ENCODE data around the gene CLEC2D. TPM values are rescaled to one million over a fixed set of nuclear protein-coding genes. Genes with fewer than 3 reads are reported as not detected.
"Not testable (repeated sequence)": the region's sequence is repeated elsewhere in the genome, so short reads cannot be mapped to it uniquely, and the experiment has no call there.

Gene CLEC2D
- total RNA-seq, 1 donor from 2014 or later, result 2.2 TPM

- peak; percentile 15 for DNase-seq (ENCODE audit: low read depth)
Observed at GRCh38 chr12:9699898-9700605, 30.5 kb downstream of the CLEC2D start.

GRCh38 chr12:9700606-9700956 is 31.1 kb downstream of the CLEC2D start:
- DNase-seq (ENCODE audit: low read depth), result no peak

DNA sequence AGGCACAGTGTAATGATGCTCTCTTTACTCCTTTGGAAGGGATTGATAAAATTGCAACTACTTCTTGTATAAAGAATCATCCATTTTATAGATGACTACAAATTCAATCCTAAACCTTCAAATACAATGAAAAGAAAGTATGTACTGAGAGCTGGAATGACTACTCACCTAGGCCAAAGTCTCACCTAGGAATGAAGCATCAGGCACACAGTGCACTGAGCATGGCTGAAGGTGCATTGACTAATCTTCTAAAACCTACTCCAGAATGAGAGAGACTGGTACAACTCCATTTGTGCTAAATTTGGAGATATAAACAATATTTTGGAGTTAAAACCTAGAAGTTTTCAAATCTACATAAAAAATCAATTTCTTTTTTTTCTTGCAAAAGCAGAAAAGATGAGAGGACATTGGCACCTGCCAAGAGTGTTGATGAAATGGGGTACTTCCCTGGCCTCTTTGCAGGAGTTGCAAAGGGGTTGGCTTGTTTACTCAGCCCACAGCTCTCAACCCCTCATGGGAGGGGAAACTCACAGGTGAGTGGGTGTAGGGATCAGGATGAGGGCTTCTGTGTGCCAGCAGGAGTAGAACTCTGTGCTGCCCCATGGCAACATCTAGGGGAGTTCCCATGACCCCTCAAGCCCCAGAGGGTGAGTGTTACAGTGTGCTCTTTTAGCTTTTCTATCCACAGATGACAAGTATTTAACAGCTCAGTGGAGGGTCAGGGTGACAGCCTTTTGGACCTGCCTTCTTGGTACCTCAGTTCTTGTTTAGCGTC is 32.1 kb downstream of the CLEC2D start:
- DNase-seq (ENCODE audit: low read depth), result no peak

GRCh38 chr12:9702255-9702654 is 32.7 kb downstream of the CLEC2D start:
- no peak for DNase-seq (ENCODE audit: low read depth)

DNA sequence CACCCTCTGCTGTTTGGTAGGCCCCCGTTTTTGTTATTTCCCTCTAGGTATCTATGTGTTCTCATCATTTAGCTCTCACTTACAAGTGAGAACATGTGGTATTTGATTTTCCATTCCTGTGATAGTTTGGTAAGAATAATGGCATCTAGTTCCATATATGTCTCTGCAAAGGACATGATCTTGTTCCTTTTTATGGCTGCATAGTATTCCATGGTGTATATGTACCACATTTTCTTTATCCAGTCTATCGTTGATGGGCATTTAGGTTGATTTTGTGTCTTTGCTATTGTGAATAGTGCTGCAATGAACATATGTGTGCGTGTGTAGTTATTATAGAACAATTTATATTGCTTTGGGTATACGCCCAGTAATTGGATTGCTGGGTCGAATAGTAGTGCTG is 35.0 kb downstream of the CLEC2D start:
- not testable (repeated sequence) for DNase-seq (ENCODE audit: low read depth)

DNA sequence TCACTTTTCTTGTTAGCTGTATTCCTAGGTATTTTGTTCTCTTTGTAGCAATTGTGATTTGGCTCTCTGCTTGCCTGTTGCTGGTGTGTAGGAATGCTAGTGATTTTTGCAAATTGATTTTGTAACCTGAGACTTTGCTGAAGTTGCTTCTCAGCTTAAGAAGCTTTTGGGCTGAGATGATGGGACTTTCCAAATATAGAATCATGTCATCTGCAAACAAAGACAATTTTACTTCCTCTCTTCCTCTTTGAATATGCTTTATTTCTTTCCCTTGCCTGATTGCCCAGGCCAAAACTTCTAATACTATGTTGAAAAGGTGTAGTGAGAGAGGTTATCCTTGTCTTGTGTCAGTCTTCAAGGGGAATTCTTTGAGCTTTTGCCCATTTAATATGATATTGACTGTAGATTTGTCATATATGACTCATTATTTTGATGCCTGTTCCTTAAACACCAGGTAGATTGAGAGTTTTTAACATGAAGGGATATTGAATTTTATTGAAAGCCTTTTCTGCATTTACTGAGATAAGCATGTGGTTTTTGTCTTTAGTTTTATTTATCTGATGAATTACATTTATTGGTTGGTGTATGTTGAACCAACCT is 36.7 kb downstream of the CLEC2D start:
- no peak for DNase-seq (ENCODE audit: low read depth)

DNA sequence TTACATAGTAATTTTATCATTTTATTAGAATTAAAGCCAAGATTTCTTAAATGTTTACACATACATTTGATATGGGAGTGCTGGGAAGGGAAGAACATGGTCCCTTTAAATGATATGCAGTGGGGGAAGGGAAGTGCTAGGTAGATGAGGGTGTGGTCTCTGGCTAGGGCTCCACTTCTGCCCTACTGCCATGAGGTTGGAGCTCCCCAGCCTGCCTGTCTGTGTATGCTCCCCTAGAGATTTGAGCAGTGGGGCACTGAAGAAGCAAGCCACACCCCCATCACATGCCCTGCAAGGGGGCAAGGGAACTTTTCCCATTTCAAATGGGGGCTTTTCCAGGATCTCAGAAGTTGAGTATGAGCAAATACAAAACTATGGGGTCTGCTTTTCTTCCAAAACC is 37.8 kb downstream of the CLEC2D start:
- no peak for DNase-seq (ENCODE audit: low read depth)

GRCh38 chr12:9707864-9708808 is 38.6 kb downstream of the CLEC2D start:
- DNase-seq (ENCODE audit: low read depth), result peak; percentile 51

GRCh38 chr12:9708853-9709252 is 39.3 kb downstream of the CLEC2D start:
- no peak for DNase-seq (ENCODE audit: low read depth)

- no peak for DNase-seq (ENCODE audit: low read depth)
Observed at GRCh38 chr12:9710584-9711375, 41.3 kb downstream of the CLEC2D start.

- DNase-seq (ENCODE audit: low read depth), result peak; percentile 71
Observed at GRCh38 chr12:9711664-9712063, 42.2 kb downstream of the CLEC2D start.

- DNase-seq (ENCODE audit: low read depth), result peak; percentile 4
Observed at GRCh38 chr12:9713032-9713558, 43.6 kb downstream of the CLEC2D start.

DNA sequence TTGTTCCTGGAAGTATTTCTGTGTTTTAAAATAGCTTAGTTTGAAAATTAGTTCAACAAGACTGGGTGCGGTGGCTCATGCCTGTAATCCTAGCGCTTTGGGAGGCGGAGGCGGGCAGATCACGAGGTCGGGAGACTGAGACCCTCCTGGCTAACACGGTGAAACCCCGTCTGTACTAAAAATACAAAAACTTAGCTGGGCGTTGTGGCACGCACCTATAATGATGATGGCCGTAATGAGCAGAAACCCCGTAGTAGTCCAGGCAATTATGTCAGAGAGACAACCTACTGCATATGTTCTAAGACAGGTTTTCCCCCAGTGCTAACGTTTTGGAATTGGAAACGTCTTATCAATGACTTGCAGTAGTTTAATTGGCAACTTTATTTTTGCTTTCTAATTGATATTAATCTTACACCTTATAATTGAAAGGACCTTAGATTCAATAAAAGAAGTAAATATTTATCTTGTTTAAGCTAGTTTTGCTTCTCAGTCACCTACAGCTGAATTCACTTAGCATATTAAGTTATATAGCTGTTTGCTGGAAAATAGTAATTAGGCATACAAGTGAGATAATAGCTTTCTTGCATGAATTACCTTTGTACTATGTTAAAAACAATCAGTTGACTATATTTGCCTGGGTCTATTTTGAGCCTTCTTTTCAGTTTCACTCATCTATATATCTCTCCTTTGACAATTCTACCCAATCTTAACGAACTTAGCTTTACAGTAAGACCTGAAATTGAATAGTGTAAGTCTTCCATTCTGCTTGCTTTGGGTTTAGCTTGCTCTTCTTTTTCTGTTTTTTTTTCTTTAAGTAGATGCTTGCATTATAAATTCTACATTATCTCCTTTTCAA is 47.8 kb downstream of the CLEC2D start:
- no peak for DNase-seq (ENCODE audit: low read depth)

DNA sequence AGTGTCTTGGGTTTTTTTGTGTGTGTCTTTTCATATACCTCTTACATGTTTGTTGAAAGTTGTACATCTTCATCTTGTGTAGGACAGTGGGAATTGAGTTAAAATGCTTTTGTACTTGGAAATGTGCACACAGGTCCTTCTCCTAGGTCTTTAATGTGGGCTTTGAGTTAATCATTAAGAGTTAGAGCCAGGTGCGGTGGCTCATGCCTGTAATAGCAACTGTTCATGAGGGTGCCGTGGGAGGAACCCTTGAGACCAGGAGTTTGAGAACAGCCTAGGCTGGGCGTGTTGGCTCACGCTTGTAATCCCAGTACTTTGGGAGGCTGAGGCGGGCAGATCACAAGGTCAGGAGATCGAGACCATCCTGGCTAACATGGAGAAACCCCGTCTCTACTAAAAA is 49.5 kb downstream of the CLEC2D start:
- DNase-seq (ENCODE audit: low read depth), result peak; percentile 80

DNA sequence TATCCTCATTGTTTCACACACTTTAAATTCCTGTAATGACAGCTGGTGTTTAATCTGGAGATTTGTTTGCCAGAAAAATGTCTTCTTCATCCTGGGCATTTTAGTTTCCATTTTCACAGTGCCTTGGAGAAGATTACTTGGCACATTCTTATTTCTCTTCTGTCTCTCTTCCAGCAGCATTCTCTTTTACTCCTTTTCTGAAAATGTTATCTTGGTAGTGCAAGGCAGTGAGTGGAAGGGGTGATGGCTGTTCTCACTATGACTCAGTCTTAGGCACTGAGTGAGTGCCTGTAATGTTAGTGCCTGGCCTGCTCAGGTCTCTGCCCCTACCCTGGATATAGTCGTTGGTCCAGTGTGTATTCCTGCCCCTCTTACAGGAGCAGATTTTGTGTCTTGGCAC is 50.3 kb downstream of the CLEC2D start:
- DNase-seq (ENCODE audit: low read depth), result no peak

GRCh38 chr12:9721394-9722092 is 52.0 kb downstream of the CLEC2D start:
- DNase-seq (ENCODE audit: low read depth), result peak; percentile 94

DNA sequence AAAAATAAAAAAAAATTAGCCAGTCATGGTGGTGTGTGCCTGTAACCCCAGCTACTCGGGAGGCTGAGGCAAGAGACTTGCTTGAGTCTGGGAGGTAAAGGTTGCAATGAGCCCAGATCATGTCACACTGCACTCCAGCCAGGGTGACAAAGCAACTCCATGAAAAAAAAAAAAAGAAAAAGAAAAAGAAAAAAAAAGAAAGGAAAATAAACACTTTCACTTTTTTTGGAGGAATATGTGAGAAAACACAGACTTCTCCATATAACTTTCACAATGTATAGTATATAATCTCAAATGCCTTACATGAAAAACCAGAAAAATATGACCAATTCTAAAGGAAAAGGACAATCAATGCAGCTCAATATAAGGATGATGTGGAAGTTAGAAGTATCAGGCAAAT is 54.5 kb downstream of the CLEC2D start:
- DNase-seq (ENCODE audit: low read depth), result no peak

DNA sequence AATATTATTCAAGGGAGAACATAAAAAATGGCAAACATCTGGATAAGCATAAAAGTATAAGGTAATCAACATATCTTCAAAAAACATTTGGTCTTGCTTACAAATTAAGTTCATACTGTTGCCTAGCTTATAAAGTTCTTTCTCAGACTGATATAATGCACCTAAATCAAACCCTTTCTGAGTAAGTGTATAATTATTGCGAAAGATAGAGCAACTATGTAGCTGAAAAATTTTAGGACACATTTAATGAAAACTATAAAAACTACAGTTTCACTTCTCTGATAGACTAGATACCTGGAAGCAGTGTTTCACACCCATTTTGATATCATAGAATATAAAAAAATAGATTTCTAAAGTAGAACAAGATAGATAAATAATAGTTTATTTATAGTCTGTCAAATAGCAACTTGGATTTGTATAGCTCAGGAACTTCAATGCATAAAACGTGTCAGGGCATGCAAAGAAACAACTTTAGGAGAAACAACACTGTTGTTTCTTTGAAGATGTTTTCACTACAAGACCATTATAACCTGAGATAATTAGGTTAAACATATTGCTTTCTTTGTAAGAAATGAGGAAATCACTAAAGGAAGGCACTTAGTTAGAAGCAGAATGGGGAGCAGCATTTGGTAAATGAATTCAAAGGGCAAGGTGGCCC is 55.8 kb downstream of the CLEC2D start:
- no peak for DNase-seq (ENCODE audit: low read depth)

- DNase-seq (ENCODE audit: low read depth), result peak; percentile 85
Observed at GRCh38 chr12:9727813-9728212, 58.3 kb downstream of the CLEC2D start.
